Neural progenitor cell (in vitro differentiated cells): Measurements from ENCODE around the gene NR0B1. TPM values are rescaled to one million over a fixed set of nuclear protein-coding genes. Genes with fewer than 3 reads are reported as not detected.

Source experiments
- DNase-seq: peaks from one replicate; pipeline ENCODE4 v3.0.0-alpha.2; 2016; ENCODE audit warnings: low spot score
- H2AFZ ChIP-seq: fragments of 200-600 bp; sonication (generic); replicated peaks from 2 replicates; pipeline ENCODE4 v1.6.1; 2016; ENCODE audit warnings: antibody characterized with exemption
- H3F3A ChIP-seq: fragments of 200-600 bp; sonication (generic); 2 replicates; pipeline ENCODE4 v1.6.1; 2016; ENCODE audit warnings: antibody characterized with exemption, low read depth
- H3K27ac ChIP-seq: fragments of 200-600 bp; sonication (generic); 2 replicates; pipeline ENCODE4 v1.5.1; 2016; ENCODE audit warnings: mild to moderate bottlenecking
- H3K27me3 ChIP-seq: fragments of 200-600 bp; sonication (generic); 2 replicates; pipeline ENCODE4 v1.6.1; 2016; ENCODE audit warnings: mild to moderate bottlenecking, moderate library complexity
- H3K36me3 ChIP-seq: fragments of 200-600 bp; sonication (generic); 2 replicates; pipeline ENCODE4 v1.5.1; 2016
- H3K4me1 ChIP-seq: fragments of 200-600 bp; sonication (generic); 2 replicates; pipeline ENCODE4 v1.6.1; 2016; ENCODE audit warnings: mixed run types
- H3K4me2 ChIP-seq: fragments of 200-600 bp; sonication (generic); 2 replicates; pipeline ENCODE4 v1.6.1; 2016
- H3K4me3 ChIP-seq: fragments of 200-600 bp; sonication (generic); 2 replicates; pipeline ENCODE4 v1.5.1; 2016
- H3K79me2 ChIP-seq: fragments of 200-600 bp; sonication (generic); 2 replicates; pipeline ENCODE4 v1.6.1; 2016; ENCODE audit warnings: low read depth
- H3K9ac ChIP-seq: fragments of 200-600 bp; sonication (generic); 2 replicates; pipeline ENCODE4 v1.6.1; 2016
- H3K9me3 ChIP-seq: fragments of 200-600 bp; sonication (generic); 2 replicates; pipeline ENCODE4 v1.5.1; 2016; ENCODE audit warnings: low read depth
- H4K20me1 ChIP-seq: fragments of 200-600 bp; sonication (generic); 2 replicates; pipeline ENCODE4 v1.6.1; 2016; ENCODE audit warnings: low read depth
- H3K27ac Mint-ChIP-seq: 3 replicates; pipeline ENCODE4 v1.8.0; 2021; ENCODE audit warnings: mixed read lengths
- H3K27me3 Mint-ChIP-seq: 2 replicates; pipeline ENCODE4 v1.8.0; 2022; ENCODE audit warnings: low read depth, mild to moderate bottlenecking, inconsistent platforms, moderate library complexity, mixed read lengths; ENCODE audit not compliant: insufficient read depth
- H3K36me3 Mint-ChIP-seq: 3 replicates; pipeline ENCODE4 v1.8.0; 2021; ENCODE audit warnings: mixed read lengths
- H3K4me1 Mint-ChIP-seq: 3 replicates; pipeline ENCODE4 v1.8.0; 2021; ENCODE audit warnings: mixed read lengths
- H3K4me3 Mint-ChIP-seq: 3 replicates; pipeline ENCODE4 v1.8.0; 2021; ENCODE audit warnings: mild to moderate bottlenecking, moderate library complexity, mixed read lengths
- H3K9me3 Mint-ChIP-seq: 3 replicates; pipeline ENCODE4 v1.8.0; 2020; ENCODE audit warnings: mixed read lengths
- EZH2 ChIP-seq: fragments of 200-600 bp; sonication (generic); IDR thresholded peaks from 2 replicates; pipeline ENCODE4 v1.6.1; 2017; ENCODE audit warnings: antibody characterized with exemption, mild to moderate bottlenecking, moderate library complexity
- EZH2phosphoT487 ChIP-seq: fragments of 200-600 bp; sonication (generic); IDR thresholded peaks from 2 replicates; pipeline ENCODE4 v1.6.1; 2017; ENCODE audit warnings: antibody characterized with exemption
- total RNA-seq: library from RNA; depleted of rRNA; stranded (reverse); fragments of >200 nt; gene quantifications from 2 replicates; pipeline ENCODE4 v1.2.3, GENCODE V29; 2015; ENCODE audit warnings: low replicate concordance
- TF ChIP-seq, protein P1 (sequence below): fragments of 200-600 bp; sonication (generic); IDR thresholded peaks from 2 replicates; pipeline ENCODE4 v1.5.1; 2017; ENCODE audit warnings: antibody characterized with exemption, mild to moderate bottlenecking

Gene NR0B1
- total RNA-seq, 1 donor from 2014 or later: not detected

DNA sequence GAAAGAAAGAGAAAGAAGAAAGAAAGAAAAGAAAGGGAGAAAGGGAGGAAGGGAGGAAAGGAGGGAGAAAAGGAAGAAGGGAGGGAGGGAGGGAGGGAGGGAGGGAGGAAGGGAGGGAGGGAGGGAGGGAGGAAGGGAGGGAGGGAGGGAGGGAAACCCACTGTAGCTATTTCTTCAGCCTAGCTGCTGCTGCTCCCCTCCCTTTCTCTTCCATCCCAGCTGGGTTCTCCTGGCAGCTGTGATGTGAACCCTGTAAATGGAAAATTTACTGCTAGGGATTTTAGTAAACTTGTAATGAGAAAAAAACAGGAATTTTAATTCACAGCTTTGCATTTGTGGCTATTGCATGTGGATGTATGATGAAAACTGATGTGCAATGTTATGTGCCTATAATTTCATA, 8.0 kb downstream of the NR0B1 start:
- no peak overlapping the region for H3K4me2 ChIP-seq
- Mint-ChIP-seq H3K36me3 (no peaks in the 10 kb centered on the region), H3K9me3 (peaks cover 2% of the 10 kb centered on the region), H3K4me1 (peaks cover 31% of the 10 kb centered on the region), H3K27ac (no peak overlapping the region), H3K4me3 (no peak overlapping the region), H3K27me3 (no peaks in the 10 kb centered on the region)
- H4K20me1 ChIP-seq: no peaks in the 10 kb centered on the region
- H3K4me3 ChIP-seq: no peak overlapping the region
- no peaks in the 10 kb centered on the region for H3K36me3 ChIP-seq
- DNase-seq: no peak
- no peaks in the 10 kb centered on the region for H3K79me2 ChIP-seq
- no peak overlapping the region for H2AFZ ChIP-seq
- H3K9ac ChIP-seq: no peak overlapping the region
- H3K27me3 ChIP-seq: no peaks in the 10 kb centered on the region
- no peaks in the 10 kb centered on the region for H3F3A ChIP-seq
- no peak overlapping the region for H3K27ac ChIP-seq
- no peaks in the 10 kb centered on the region for H3K9me3 ChIP-seq
- H3K4me1 ChIP-seq: peaks cover 10% of the 10 kb centered on the region
- no peak for TF ChIP-seq EZH2phosphoT487
- TF ChIP-seq, protein P1, sequence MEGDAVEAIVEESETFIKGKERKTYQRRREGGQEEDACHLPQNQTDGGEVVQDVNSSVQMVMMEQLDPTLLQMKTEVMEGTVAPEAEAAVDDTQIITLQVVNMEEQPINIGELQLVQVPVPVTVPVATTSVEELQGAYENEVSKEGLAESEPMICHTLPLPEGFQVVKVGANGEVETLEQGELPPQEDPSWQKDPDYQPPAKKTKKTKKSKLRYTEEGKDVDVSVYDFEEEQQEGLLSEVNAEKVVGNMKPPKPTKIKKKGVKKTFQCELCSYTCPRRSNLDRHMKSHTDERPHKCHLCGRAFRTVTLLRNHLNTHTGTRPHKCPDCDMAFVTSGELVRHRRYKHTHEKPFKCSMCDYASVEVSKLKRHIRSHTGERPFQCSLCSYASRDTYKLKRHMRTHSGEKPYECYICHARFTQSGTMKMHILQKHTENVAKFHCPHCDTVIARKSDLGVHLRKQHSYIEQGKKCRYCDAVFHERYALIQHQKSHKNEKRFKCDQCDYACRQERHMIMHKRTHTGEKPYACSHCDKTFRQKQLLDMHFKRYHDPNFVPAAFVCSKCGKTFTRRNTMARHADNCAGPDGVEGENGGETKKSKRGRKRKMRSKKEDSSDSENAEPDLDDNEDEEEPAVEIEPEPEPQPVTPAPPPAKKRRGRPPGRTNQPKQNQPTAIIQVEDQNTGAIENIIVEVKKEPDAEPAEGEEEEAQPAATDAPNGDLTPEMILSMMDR: no peak
- TF ChIP-seq EZH2: no peak

DNA sequence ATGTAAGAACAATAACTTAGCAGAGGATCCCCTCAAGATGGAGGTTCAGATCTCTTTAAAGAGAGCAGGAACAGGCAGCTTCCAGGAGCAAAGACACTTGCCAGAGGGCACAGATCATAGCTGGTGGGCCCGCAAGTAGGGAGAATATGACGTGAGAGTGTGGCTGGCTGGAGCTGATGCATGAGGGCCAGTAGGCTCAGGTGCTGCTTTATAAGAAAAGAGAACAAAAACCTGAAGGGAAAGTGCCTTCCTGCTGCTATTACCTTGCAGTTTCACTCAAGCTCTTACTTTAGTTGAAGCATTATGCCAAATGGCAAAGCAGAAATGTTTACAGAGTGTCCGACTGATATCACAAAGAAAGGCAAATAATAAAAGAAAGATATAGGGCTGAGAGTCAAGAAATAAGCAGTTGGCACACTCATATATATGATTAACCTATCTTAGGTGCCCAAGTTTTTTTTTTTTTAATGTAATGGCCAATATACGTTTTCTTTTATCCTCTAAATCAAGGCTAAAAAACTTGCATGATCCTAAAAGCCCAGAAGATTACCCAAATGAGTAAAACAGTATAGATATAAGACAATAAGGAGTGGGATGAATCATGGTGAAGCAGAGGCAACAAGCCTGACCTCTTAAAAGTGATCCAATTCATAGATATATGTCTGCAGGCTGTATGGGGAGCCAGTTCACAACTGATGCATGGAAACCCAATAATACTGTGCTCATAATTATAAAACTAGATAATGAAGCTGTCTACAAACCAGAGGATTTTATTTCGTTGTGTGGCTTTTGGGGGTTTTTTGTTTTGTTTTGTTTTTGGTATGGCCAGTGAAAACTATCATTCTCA, 12.6 kb downstream of the NR0B1 start:
- H3K4me1 ChIP-seq: peaks cover 2% of the 10 kb centered on the region
- no peak for DNase-seq
- TF ChIP-seq EZH2 (no peak), EZH2phosphoT487 (no peak)
- TF ChIP-seq, protein P1: no peak
- H3K27me3 ChIP-seq: no peaks in the 10 kb centered on the region
- H3K27ac Mint-ChIP-seq: no peak overlapping the region
- H3K79me2 ChIP-seq: no peaks in the 10 kb centered on the region
- H3K4me3 Mint-ChIP-seq: no peak overlapping the region
- H3K9me3 ChIP-seq: no peaks in the 10 kb centered on the region
- H3K9ac ChIP-seq: no peak overlapping the region
- H3K27ac ChIP-seq: no peak overlapping the region
- no peaks in the 10 kb centered on the region for H3K27me3 Mint-ChIP-seq
- H3K9me3 Mint-ChIP-seq: peaks cover 5% of the 10 kb centered on the region
- H3K4me3 ChIP-seq: no peak overlapping the region
- H3K4me1 Mint-ChIP-seq: peaks cover 9% of the 10 kb centered on the region
- H4K20me1 ChIP-seq: no peaks in the 10 kb centered on the region
- H2AFZ ChIP-seq: no peak overlapping the region
- no peaks in the 10 kb centered on the region for H3K36me3 ChIP-seq
- no peak overlapping the region for H3K4me2 ChIP-seq
- H3K36me3 Mint-ChIP-seq: no peaks in the 10 kb centered on the region
- H3F3A ChIP-seq: no peaks in the 10 kb centered on the region

DNA sequence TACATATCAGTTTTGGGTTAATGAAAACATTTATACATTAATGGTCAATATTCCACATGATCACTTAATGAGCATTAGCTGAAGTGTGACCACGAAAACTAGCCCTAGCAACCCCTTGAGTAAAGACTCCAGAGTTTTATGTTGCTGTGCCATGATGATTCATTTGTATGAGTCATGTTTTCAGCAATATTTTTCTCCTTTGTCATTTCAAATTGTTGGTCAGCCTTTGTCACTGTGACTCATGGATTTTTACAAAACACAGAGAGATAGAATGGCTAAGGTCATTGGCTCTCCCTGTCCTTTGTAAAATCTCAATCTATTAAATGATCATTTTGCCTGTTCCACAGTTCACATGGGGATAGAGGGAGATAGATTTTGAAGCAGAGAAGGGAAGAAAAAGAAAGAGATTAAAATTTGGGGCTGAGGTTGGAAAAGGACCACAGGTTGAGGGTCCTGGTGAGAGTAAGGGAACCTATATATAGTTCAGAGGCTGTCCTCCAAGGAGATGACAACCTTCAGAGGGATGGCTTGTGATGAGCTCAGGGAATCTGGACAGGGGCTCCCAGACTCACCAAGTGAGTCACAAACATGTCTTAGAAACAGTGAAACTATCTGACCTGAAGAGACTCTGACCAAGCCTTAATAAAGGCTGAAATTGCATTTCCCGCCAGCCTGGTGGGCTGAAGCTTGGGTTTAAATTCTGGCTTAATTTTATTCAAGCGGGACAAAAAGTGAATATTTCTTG, 25.6 kb downstream of the NR0B1 start:
- no peaks in the 10 kb centered on the region for H3F3A ChIP-seq
- H3K27ac ChIP-seq: no peak overlapping the region
- TF ChIP-seq, protein P1: no peak
- no peak for TF ChIP-seq EZH2
- no peak for TF ChIP-seq EZH2phosphoT487
- no peak overlapping the region for H3K9ac ChIP-seq
- no peaks in the 10 kb centered on the region for H3K36me3 ChIP-seq
- H3K27ac Mint-ChIP-seq: no peak overlapping the region
- H3K4me1 Mint-ChIP-seq: no peaks in the 10 kb centered on the region
- no peak overlapping the region for H2AFZ ChIP-seq
- H3K27me3 ChIP-seq: no peaks in the 10 kb centered on the region
- H4K20me1 ChIP-seq: no peaks in the 10 kb centered on the region
- no peak overlapping the region for H3K4me2 ChIP-seq
- no peaks in the 10 kb centered on the region for H3K79me2 ChIP-seq
- no peaks in the 10 kb centered on the region for H3K36me3 Mint-ChIP-seq
- H3K4me1 ChIP-seq: no peaks in the 10 kb centered on the region
- no peak for DNase-seq
- H3K9me3 ChIP-seq: no peaks in the 10 kb centered on the region
- H3K4me3 ChIP-seq: no peak overlapping the region
- H3K9me3 Mint-ChIP-seq: peaks cover 2% of the 10 kb centered on the region
- H3K27me3 Mint-ChIP-seq: no peaks in the 10 kb centered on the region
- H3K4me3 Mint-ChIP-seq: no peak overlapping the region
